Esophagus squamous epithelium (tissue), 4 donors: Measurements from ENCODE around the gene SOSTDC1.

Experiments used
- CTCF ChIP-seq, 6 experiments: fragments of 450-650 bp in 4 of 6; fragments of 200-600 bp in 2 of 6; sonication (generic) in 2 of 6; IDR thresholded peaks; one replicate each; pipeline ENCODE4 v1.5.1; 2016 to 2019; ENCODE audit warnings: antibody characterized with exemption in 6 of 6, mild to moderate bottlenecking in 4 of 6, moderate library complexity in 4 of 6
- POLR2A ChIP-seq, 4 donors: fragments of 450-650 bp; IDR thresholded peaks; one replicate each; pipeline ENCODE4 v1.6.1; 2017; ENCODE audit warnings: antibody characterized with exemption in 4 of 4, mild to moderate bottlenecking in 4 of 4, moderate library complexity in 3 of 4

GRCh38 chr7:16493266-16493665 lies 27.7 kb upstream of the SOSTDC1 start:
- TF ChIP-seq CTCF (IDR thresholded peaks at IDR 0.05) = no peak
- TF ChIP-seq POLR2A (IDR thresholded peaks at IDR 0.05) = no peak
